Mesendoderm (in vitro differentiated cells): ENCODE measurements around the gene CEP89.
"Not testable (repeated sequence)": the region's sequence is repeated elsewhere in the genome, so short reads cannot be mapped to it uniquely, and the experiment has no call there.

Experiments used
- DNase-seq: peaks from one replicate; pipeline ENCODE4 v3.0.0; 2013
- H2AK5ac ChIP-seq: 2 replicates; pipeline ENCODE4 v1.6.1; 2013; ENCODE audit warnings: low read length, inconsistent platforms
- H2BK120ac ChIP-seq: 2 replicates; pipeline ENCODE4 v1.6.1; 2013; ENCODE audit warnings: low read depth, mild to moderate bottlenecking, low read length, moderate library complexity, mixed read lengths
- H2BK15ac ChIP-seq: replicated peaks from 2 replicates; pipeline ENCODE4 v1.6.1; 2013; ENCODE audit warnings: low read depth, mild to moderate bottlenecking, moderate library complexity
- H2BK5ac ChIP-seq: 2 replicates; pipeline ENCODE4 v1.6.1; 2013; ENCODE audit warnings: low read length, inconsistent platforms
- H3K18ac ChIP-seq: 2 replicates; pipeline ENCODE4 v1.6.1; 2013; ENCODE audit warnings: mild to moderate bottlenecking, low read length, mixed read lengths
- H3K23ac ChIP-seq: one replicate; pipeline ENCODE4 v1.6.1; 2013; ENCODE audit warnings: low read length
- H3K27ac ChIP-seq: 2 replicates; pipeline ENCODE4 v1.5.1; 2013; ENCODE audit warnings: low read depth, mild to moderate bottlenecking, inconsistent platforms, low read length, moderate library complexity
- H3K27me3 ChIP-seq: 2 replicates; pipeline ENCODE4 v1.6.1; 2013; ENCODE audit warnings: low read length, control low read depth, mild to moderate bottlenecking, inconsistent platforms; ENCODE audit not compliant: insufficient read depth, poor library complexity
- H3K36me3 ChIP-seq: 2 replicates; pipeline ENCODE4 v1.6.1; 2013; ENCODE audit warnings: low read length, inconsistent platforms; ENCODE audit not compliant: control insufficient read depth, insufficient read depth
- H3K4ac ChIP-seq: one replicate; pipeline ENCODE4 v1.6.1; 2013; ENCODE audit warnings: low read depth, mild to moderate bottlenecking, low read length, moderate library complexity
- H3K4me1 ChIP-seq: 2 replicates; pipeline ENCODE4 v1.6.1; 2013; ENCODE audit warnings: low read depth, low read length, inconsistent platforms; ENCODE audit not compliant: control insufficient read depth
- H3K4me2 ChIP-seq: 2 replicates; pipeline ENCODE4 v1.6.1; 2013; ENCODE audit warnings: low read length
- H3K4me3 ChIP-seq: 2 replicates; pipeline ENCODE4 v1.5.1; 2013; ENCODE audit warnings: mild to moderate bottlenecking, low read length
- H3K56ac ChIP-seq: one replicate; pipeline ENCODE4 v1.6.1; 2013; ENCODE audit warnings: low read length
- H3K79me1 ChIP-seq: 2 replicates; pipeline ENCODE4 v1.6.1; 2013; ENCODE audit warnings: low read length, inconsistent platforms
- H3K79me2 ChIP-seq: 2 replicates; pipeline ENCODE4 v1.6.1; 2013; ENCODE audit warnings: mild to moderate bottlenecking, low read length; ENCODE audit not compliant: control insufficient read depth, insufficient read depth
- H3K9ac ChIP-seq: 2 replicates; pipeline ENCODE4 v1.6.1; 2013; ENCODE audit warnings: low read length, inconsistent platforms
- H4K5ac ChIP-seq: one replicate; pipeline ENCODE4 v1.6.1; 2013; ENCODE audit warnings: low read length
- H4K8ac ChIP-seq: one replicate; pipeline ENCODE4 v1.6.1; 2013; ENCODE audit warnings: low read depth, mild to moderate bottlenecking, control low read depth, low read length, moderate library complexity
- WGBS: extraction: QIAGEN DNeasy Blood & Tissue Kit; methylation state at CpG from one replicate; pipeline ENCODE4 v1.1.7; 2013; ENCODE audit warnings: low lambda C conversion rate, missing lambda C conversion rate; ENCODE audit not compliant: insufficient coverage; ENCODE audit errors: extremely low coverage; 5-methylcytosine and 5-hydroxymethylcytosine counted together

Gene CEP89

GRCh38 chr19:32848035-32848434, 123.7 kb downstream of the CEP89 start:
- H2BK5ac ChIP-seq, H3K18ac ChIP-seq, H4K8ac ChIP-seq, H3K27ac ChIP-seq, H3K79me2 ChIP-seq, H3K4me2 ChIP-seq, H3K4me3 ChIP-seq, H2BK120ac ChIP-seq, H3K4me1 ChIP-seq, H3K23ac ChIP-seq, DNase-seq, H2AK5ac ChIP-seq, H3K4ac ChIP-seq, H3K79me1 ChIP-seq, H2BK15ac ChIP-seq, H3K27me3 ChIP-seq, H3K56ac ChIP-seq, H3K36me3 ChIP-seq, H4K5ac ChIP-seq, H3K9ac ChIP-seq: not testable (repeated sequence)
- no CpG with 5 or more reads among the region's 2 CpGs for WGBS

DNA sequence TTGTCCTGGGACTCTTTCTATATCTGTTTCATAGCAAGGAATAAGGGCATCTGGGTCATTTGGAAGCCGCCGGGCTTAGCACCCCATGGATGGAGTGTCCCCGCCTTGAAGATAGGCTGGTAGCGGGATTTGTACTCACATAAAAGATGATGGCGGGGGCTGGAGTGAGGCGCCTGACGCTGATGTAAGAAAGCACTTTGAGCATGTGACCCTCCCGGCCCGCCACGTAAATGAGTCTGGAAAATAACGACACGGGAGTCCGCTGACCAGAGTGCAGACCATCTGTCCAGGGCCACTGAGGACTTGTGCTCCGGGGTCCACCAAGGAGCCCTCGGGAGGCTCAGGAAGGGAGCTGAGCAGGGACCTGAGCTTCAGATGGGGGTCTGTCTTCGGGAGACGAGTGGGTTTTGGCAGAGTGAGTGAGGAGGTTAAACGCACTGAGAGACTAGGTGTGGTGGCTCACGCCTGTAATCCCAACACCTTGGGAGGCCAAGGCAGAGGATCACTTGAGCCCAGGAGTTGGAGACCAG, 128.0 kb downstream of the CEP89 start:
- no peak overlapping the region for H2AK5ac ChIP-seq
- H2BK120ac ChIP-seq: no peak overlapping the region
- no peaks in the 10 kb centered on the region for H3K79me1 ChIP-seq
- no CpG with 5 or more reads among the region's 19 CpGs for WGBS
- no peaks in the 10 kb centered on the region for H3K27me3 ChIP-seq
- no peak overlapping the region for H3K9ac ChIP-seq
- no peak for DNase-seq
- no peak overlapping the region for H3K27ac ChIP-seq
- H3K36me3 ChIP-seq: no peaks in the 10 kb centered on the region
- H4K5ac ChIP-seq: no peak overlapping the region
- H3K18ac ChIP-seq: no peak overlapping the region
- H3K79me2 ChIP-seq: no peaks in the 10 kb centered on the region
- no peak overlapping the region for H3K4me2 ChIP-seq
- no peak overlapping the region for H4K8ac ChIP-seq
- H3K23ac ChIP-seq: no peak overlapping the region
- H3K56ac ChIP-seq: no peak overlapping the region
- H3K4me1 ChIP-seq: no peaks in the 10 kb centered on the region
- no peak overlapping the region for H3K4me3 ChIP-seq
- H2BK5ac ChIP-seq: no peak overlapping the region
- H3K4ac ChIP-seq: no peak overlapping the region
- H2BK15ac ChIP-seq: no peak overlapping the region

- Histone ChIP-seq H4K8ac (no peak overlapping the region), H3K18ac (no peak overlapping the region), H3K27ac (no peak overlapping the region), H2AK5ac (no peak overlapping the region), H3K4me1 (no peaks in the 10 kb centered on the region), H3K23ac (no peak overlapping the region), H3K4me3 (no peak overlapping the region), H2BK5ac (no peak overlapping the region), H2BK120ac (no peak overlapping the region), H3K56ac (no peak overlapping the region), H3K27me3 (no peaks in the 10 kb centered on the region), H3K79me2 (no peaks in the 10 kb centered on the region), H3K9ac (no peak overlapping the region), H3K36me3 (no peaks in the 10 kb centered on the region), H3K79me1 (no peaks in the 10 kb centered on the region), H4K5ac (no peak overlapping the region), H3K4ac (no peak overlapping the region), H3K4me2 (no peak overlapping the region), H2BK15ac (no peak overlapping the region)
- no peak for DNase-seq
- WGBS: no CpG with 5 or more reads among the region's 8 CpGs
Measured at GRCh38 chr19:32842061-32842460, 129.7 kb downstream of the CEP89 start.

DNA sequence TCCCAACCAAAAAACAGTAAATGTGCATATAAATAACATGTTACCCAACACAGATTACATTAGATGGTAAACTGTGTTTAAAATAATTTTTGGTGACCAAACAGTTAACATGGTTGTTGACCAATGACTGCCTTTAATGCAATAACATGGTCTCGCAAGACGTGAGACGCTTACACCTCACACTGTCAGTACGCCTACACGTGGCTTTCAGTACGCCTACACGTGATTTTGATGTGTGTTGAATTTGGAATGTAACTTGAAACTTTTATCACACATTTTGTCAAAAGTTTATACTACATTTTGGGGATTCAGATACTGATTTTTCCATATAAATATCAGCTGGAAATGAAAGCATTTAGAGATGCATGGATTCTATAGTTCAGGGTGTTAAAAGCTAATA, 134.2 kb downstream of the CEP89 start:
- Histone ChIP-seq H2AK5ac (no peak overlapping the region), H3K27ac (no peak overlapping the region), H3K4me3 (no peak overlapping the region), H3K4ac (no peak overlapping the region), H4K8ac (no peak overlapping the region), H2BK5ac (no peak overlapping the region), H3K27me3 (no peaks in the 10 kb centered on the region), H2BK15ac (no peak overlapping the region), H3K4me1 (no peaks in the 10 kb centered on the region), H3K4me2 (no peak overlapping the region), H3K9ac (no peak overlapping the region), H4K5ac (no peak overlapping the region), H3K79me1 (no peaks in the 10 kb centered on the region), H3K79me2 (no peaks in the 10 kb centered on the region), H3K18ac (no peak overlapping the region), H3K56ac (no peak overlapping the region), H3K36me3 (no peaks in the 10 kb centered on the region), H2BK120ac (no peak overlapping the region), H3K23ac (no peak overlapping the region)
- no peak for DNase-seq
- WGBS: no CpG with 5 or more reads among the region's 7 CpGs

- H3K4me1 ChIP-seq, H3K4me2 ChIP-seq, H3K9ac ChIP-seq, H3K4ac ChIP-seq, H2BK15ac ChIP-seq, H2BK120ac ChIP-seq, H3K79me1 ChIP-seq, H3K27me3 ChIP-seq, H3K79me2 ChIP-seq, H2AK5ac ChIP-seq, H3K56ac ChIP-seq, H3K4me3 ChIP-seq, H3K27ac ChIP-seq, H4K8ac ChIP-seq, H3K18ac ChIP-seq, H4K5ac ChIP-seq, H3K36me3 ChIP-seq, H2BK5ac ChIP-seq, DNase-seq, H3K23ac ChIP-seq: not testable (repeated sequence)
- no CpG with 5 or more reads among the region's 7 CpGs for WGBS
Measured at GRCh38 chr19:32833388-32833787, 138.4 kb downstream of the CEP89 start.

- not testable (repeated sequence) for H4K5ac ChIP-seq, H2BK15ac ChIP-seq, H3K23ac ChIP-seq, H3K4me3 ChIP-seq, H3K79me2 ChIP-seq, H3K36me3 ChIP-seq, H2BK120ac ChIP-seq, H3K4me2 ChIP-seq, H2AK5ac ChIP-seq, H3K56ac ChIP-seq, H3K4ac ChIP-seq, H3K27me3 ChIP-seq, H3K79me1 ChIP-seq, H3K4me1 ChIP-seq, H3K27ac ChIP-seq, H4K8ac ChIP-seq, H3K18ac ChIP-seq, H2BK5ac ChIP-seq, H3K9ac ChIP-seq, DNase-seq
- no CpG with 5 or more reads among the region's 7 CpGs for WGBS
Measured at GRCh38 chr19:32832825-32833224, 138.9 kb downstream of the CEP89 start.
